GM23248 (cell line): ENCODE results near the gene NBEAL1. TPM values are rescaled to one million over a fixed set of nuclear protein-coding genes. Genes with fewer than 3 reads are reported as not detected.

ENCODE experiments used
- DNase-seq: peaks from one replicate; pipeline ENCODE4 v3.0.0-alpha.2; 2015
- H2AFZ ChIP-seq: fragments of 200-600 bp; sonication (generic); 2 replicates; pipeline ENCODE4 v1.6.1; 2016; ENCODE audit warnings: antibody characterized with exemption
- H3F3A ChIP-seq: fragments of 200-600 bp; sonication (generic); 2 replicates; pipeline ENCODE4 v1.6.1; 2016; ENCODE audit warnings: mild to moderate bottlenecking, antibody characterized with exemption, mixed run types; ENCODE audit not compliant: insufficient read depth
- H3K27ac ChIP-seq: fragments of 200-600 bp; sonication (generic); 2 replicates; pipeline ENCODE4 v1.5.1; 2016; ENCODE audit warnings: mild to moderate bottlenecking
- H3K27me3 ChIP-seq: fragments of 200-600 bp; sonication (generic); replicated peaks from 2 replicates; pipeline ENCODE4 v1.6.1; 2016; ENCODE audit warnings: mild to moderate bottlenecking; ENCODE audit not compliant: insufficient read depth
- H3K36me3 ChIP-seq: fragments of 200-600 bp; sonication (generic); 2 replicates; pipeline ENCODE4 v1.6.1; 2016; ENCODE audit warnings: low read depth, mild to moderate bottlenecking
- H3K4me1 ChIP-seq: fragments of 200-600 bp; sonication (generic); 2 replicates; pipeline ENCODE4 v1.6.1; 2016; ENCODE audit warnings: mild to moderate bottlenecking; ENCODE audit not compliant: insufficient read depth
- H3K4me2 ChIP-seq: fragments of 200-600 bp; sonication (generic); one replicate; pipeline ENCODE4 v1.6.1; 2016; ENCODE audit warnings: mild to moderate bottlenecking; ENCODE audit not compliant: unreplicated experiment
- H3K4me3 ChIP-seq: fragments of 200-600 bp; sonication (generic); 2 replicates; pipeline ENCODE4 v1.5.1; 2016; ENCODE audit warnings: mild to moderate bottlenecking
- H3K79me2 ChIP-seq: fragments of 200-600 bp; sonication (generic); 2 replicates; pipeline ENCODE4 v1.6.1; 2016; ENCODE audit warnings: mild to moderate bottlenecking; ENCODE audit not compliant: insufficient read depth
- H3K9ac ChIP-seq: fragments of 200-600 bp; sonication (generic); 2 replicates; pipeline ENCODE4 v1.6.1; 2016; ENCODE audit warnings: mild to moderate bottlenecking
- H3K9me2 ChIP-seq: fragments of 200-600 bp; sonication (generic); 2 replicates; pipeline ENCODE4 v1.6.1; 2016; ENCODE audit warnings: mixed run types, mild to moderate bottlenecking, moderate library complexity; ENCODE audit not compliant: insufficient read depth
- H3K9me3 ChIP-seq: fragments of 200-600 bp; sonication (generic); one replicate; pipeline ENCODE4 v1.6.1; 2017; ENCODE audit warnings: low read depth
- H4K20me1 ChIP-seq: fragments of 200-600 bp; sonication (generic); 2 replicates; pipeline ENCODE4 v1.6.0; 2016; ENCODE audit not compliant: insufficient read depth
- EZH2 ChIP-seq: fragments of 200-600 bp; sonication (generic); IDR thresholded peaks from 2 replicates; pipeline ENCODE4 v1.6.1; 2018; ENCODE audit warnings: antibody characterized with exemption, mild to moderate bottlenecking; ENCODE audit not compliant: insufficient read depth, poor library complexity, severe bottlenecking
- EZH2phosphoT487 ChIP-seq: fragments of 200-600 bp; sonication (generic); IDR thresholded peaks from 2 replicates; pipeline ENCODE4 v1.6.1; 2018; ENCODE audit warnings: antibody characterized with exemption, moderate library complexity, mild to moderate bottlenecking, low read depth; ENCODE audit not compliant: insufficient read depth
- WGBS, 2 experiments: methylation state at CpG; one replicate each; pipeline ENCODE4 v1.1.6; 2015 to 2017; ENCODE audit warnings: low lambda C conversion rate in 2 of 2, low coverage in 1 of 2; ENCODE audit errors: missing lambda C conversion rate in 2 of 2; 5-methylcytosine and 5-hydroxymethylcytosine counted together
- in situ Hi-C: fragments of 300-500 bp; cut with MboI; formaldehyde crosslinking; loops from 2 replicates; pipeline ENCODE4 v1.15.0; 2020
- polyA plus RNA-seq: library from polyadenylated mRNA; unstranded; fragments of >200 nt; fragmentation: Nextera tagmentation; extraction: Ambion mirVana; gene quantifications from 2 replicates; pipeline ENCODE4 v1.2.1, GENCODE V29; 2016
- total RNA-seq: library from RNA; depleted of rRNA; stranded (reverse); fragments of >200 nt; shearing (Covaris generic); gene quantifications from 2 replicates; pipeline ENCODE4 v1.2.3, GENCODE V29; 2014

Gene NBEAL1
- total and polyA plus RNA-seq, 2 experiments from 2014 or later = 23.6 to 36.0 TPM

DNA sequence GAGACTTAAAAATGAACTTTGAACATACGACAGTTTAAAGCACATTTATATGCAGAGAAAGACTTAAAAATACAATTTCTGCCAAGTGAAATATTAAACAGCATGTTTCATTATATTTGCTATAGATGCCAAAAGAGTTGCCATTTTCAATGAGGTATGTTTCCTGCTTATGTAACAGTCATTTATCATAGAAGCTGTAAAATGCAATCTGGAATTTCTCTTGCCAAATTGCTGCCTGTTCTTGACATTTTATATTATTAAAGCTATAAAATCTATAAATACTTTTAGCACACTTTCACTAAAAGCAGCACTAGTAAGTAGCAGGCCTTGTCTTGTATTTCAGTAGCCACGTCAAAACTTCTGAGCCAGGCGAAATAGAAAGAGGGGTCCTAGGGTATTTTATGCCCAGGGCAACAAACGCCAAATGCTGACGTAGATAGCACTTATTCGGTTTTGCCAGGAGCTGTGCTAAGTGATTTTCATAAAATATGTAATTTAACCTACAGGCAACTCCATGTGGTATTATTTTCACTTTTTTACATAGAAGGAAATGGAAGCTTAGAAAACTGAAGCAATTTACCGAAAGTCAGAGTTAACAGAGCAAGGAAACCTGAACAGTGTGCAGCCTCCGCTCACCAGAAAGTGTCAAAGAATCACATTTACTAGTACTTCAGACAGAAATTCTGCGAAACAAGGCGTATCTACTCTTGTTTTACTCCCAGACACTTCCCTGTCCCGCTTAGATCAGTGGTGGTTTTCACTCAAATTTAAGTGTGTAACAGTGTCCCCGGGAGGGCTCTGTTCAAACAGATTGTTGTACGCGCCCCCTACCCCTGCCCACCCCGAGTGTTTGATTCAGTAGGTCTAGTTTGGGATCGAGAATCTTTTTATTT, 222.9 kb downstream of the NBEAL1 start:
- Histone ChIP-seq H3K4me2 (peak overlapping the region; percentile 92), H3K9me3 (no peaks in the 10 kb centered on the region), H3K4me1 (peaks cover 17% of the 10 kb centered on the region), H3K9me2 (no peaks in the 10 kb centered on the region), H3K27ac (peak overlapping the region; percentile 99; the same call in 1 of the 2 replicates), H3K9ac (peak overlapping the region; percentile 96), H3K27me3 (no peaks in the 10 kb centered on the region), H3K79me2 (peaks cover 32% of the 10 kb centered on the region), H2AFZ (peak overlapping the region; percentile 96), H3K4me3 (peak overlapping the region; percentile 93), H4K20me1 (no peaks in the 10 kb centered on the region), H3F3A (peaks cover 11% of the 10 kb centered on the region), H3K36me3 (no peaks in the 10 kb centered on the region)
- DNase-seq = no peak
- in situ Hi-C loops = no loop called here
- TF ChIP-seq EZH2 (no peak), EZH2phosphoT487 (no peak)
- WGBS, 2 experiments = 88 to 90% methylated on average over 16 of the region's 16 CpGs

DNA sequence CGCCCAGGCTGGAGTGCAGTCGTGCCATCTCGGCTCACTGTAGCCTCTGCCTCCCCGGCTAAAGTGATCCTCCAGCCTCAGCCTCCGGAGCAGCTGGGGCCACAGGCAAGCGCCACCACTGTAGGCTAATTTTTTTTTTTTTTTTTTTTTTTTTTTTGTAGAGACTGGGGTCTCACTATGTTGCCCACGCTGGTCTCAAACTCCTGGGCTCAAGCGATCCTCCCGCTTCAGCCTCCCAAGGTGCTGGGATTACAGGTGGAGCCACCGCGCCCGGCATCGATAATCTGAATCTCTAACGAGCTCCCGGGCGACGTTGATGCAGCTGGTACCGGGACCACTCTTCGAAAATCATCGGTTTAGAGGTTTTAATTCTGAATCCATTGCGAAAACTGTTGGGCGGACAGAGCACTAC, 223.6 kb downstream of the NBEAL1 start:
- Histone ChIP-seq H4K20me1 (no peaks in the 10 kb centered on the region), H3K4me1 (peaks cover 17% of the 10 kb centered on the region), H3F3A (peaks cover 11% of the 10 kb centered on the region), H3K27me3 (no peaks in the 10 kb centered on the region), H3K27ac (peak overlapping the region; percentile 99), H3K4me2 (peak overlapping the region; percentile 92), H3K79me2 (peaks cover 39% of the 10 kb centered on the region), H2AFZ (peak overlapping the region; percentile 96), H3K4me3 (peak overlapping the region; percentile 93), H3K36me3 (no peaks in the 10 kb centered on the region), H3K9me2 (no peaks in the 10 kb centered on the region), H3K9ac (peak overlapping the region; percentile 96), H3K9me3 (no peaks in the 10 kb centered on the region)
- in situ Hi-C loops = no loop called here
- WGBS, 2 experiments = 18 to 19% methylated on average over 22 of the region's 22 CpGs
- TF ChIP-seq EZH2phosphoT487 (no peak), EZH2 (no peak)
- no peak for DNase-seq

DNA sequence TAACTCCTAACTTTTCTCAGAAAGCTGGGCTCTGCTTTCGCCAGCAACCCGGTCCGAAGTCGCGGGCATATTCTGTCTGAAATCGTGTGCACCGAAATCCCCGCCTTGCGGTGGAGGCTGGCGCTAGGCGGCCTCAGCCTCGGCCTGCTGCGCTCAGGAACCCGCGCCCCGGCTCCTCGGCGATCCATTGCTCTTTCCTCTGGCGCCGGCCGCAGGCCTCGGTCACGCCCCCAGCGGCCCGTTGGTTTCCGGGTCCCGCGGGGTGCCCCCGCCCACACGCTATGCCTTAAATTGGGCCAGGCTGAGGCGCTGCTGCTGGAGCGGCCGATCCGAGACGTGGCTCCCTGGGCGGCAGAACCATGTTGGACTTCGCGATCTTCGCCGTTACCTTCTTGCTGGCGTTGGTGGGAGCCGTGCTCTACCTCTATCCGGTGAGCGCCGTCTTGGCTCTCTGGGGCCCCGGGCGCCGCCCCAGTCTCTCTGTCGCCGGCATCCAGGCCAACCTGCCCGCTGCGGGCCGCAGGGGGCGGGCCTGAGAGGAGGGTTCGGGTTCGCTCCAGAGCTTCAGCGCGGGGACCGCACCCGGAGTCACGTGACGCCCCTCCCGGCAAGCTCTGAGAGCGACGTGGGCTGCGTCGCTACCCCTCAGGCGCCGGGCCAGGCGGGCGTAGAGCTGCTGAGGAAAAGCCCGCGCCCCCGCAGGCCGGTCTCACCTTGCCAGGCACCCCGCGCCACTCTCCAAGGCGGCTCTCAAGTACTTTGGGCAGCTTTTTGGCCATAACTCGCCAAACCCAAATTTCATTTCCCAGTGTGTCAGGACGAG, 224.2 kb downstream of the NBEAL1 start, which contains the start of gene CYP20A1:
Gene CYP20A1, plus strand, starts transcription at position 315 of the 823 bp plus-strand sequence. Its CDS starts 45 bp downstream, at position 360.
- Histone ChIP-seq H3K27ac (peak within 1 kb of the TSS; percentile 99), H3K4me3 (peak within 1 kb of the TSS; percentile 93), H4K20me1 (no peaks in the 10 kb centered on the region), H3K4me2 (peak within 1 kb of the TSS; percentile 92), H3K36me3 (no peaks in the 10 kb centered on the region; the same call in 1 of the 2 replicates), H3K9me2 (no peaks in the 10 kb centered on the region), H3F3A (peaks cover 11% of the 10 kb centered on the region), H3K4me1 (peaks cover 17% of the 10 kb centered on the region), H2AFZ (peak within 1 kb of the TSS; percentile 96), H3K79me2 (peaks cover 45% of the 10 kb centered on the region), H3K27me3 (no peaks in the 10 kb centered on the region), H3K9me3 (no peaks in the 10 kb centered on the region), H3K9ac (peak within 1 kb of the TSS; percentile 96)
- WGBS, 2 experiments = 1% methylated on average over 73 to 74 of the region's 80 CpGs
- TF ChIP-seq EZH2phosphoT487 = no peak
- no peak for TF ChIP-seq EZH2
- in situ Hi-C loops = no loop called here
- peak; percentile 99 for DNase-seq

DNA sequence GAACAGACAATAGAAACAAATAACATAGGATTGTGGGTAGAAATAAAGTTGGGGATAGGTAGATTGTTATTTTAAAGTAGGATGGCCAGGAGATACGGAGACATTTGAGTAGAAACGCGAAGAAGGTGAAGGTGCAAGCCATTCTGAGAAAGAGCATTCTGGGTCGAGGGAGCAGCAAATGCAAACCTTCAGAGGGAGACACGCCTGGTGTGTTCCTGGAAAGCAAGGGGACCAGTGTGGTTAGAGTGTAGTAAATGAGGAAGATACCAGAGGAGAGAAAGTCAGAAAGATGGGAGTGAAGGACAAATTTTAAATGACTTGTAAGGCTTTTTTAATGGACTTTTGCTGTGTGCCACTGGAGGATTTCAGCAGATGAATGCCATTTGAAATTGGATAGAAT, 225.8 kb downstream of the NBEAL1 start:
- H2AFZ ChIP-seq = no peak overlapping the region
- peaks cover 60% of the 10 kb centered on the region for H3K79me2 ChIP-seq
- no peaks in the 10 kb centered on the region for H4K20me1 ChIP-seq
- no peaks in the 10 kb centered on the region for H3K9me2 ChIP-seq
- no peaks in the 10 kb centered on the region for H3K9me3 ChIP-seq
- 97 to 98% methylated on average over 5 of the region's 5 CpGs for WGBS, 2 experiments
- H3K36me3 ChIP-seq = peaks cover under 1% of the 10 kb centered on the region; the same call in 1 of the 2 replicates
- in situ Hi-C loops = no loop called here
- H3K4me2 ChIP-seq = peak overlapping the region; percentile 72
- no peak for DNase-seq
- H3K27me3 ChIP-seq = no peaks in the 10 kb centered on the region
- peaks cover 11% of the 10 kb centered on the region for H3F3A ChIP-seq
- H3K4me3 ChIP-seq = peak overlapping the region; percentile 93
- TF ChIP-seq EZH2 (no peak), EZH2phosphoT487 (no peak)
- 0 out of 2 replicates have a peak overlapping the region, but pooled peaks have one; percentile 99 for H3K27ac ChIP-seq
- peaks cover 17% of the 10 kb centered on the region for H3K4me1 ChIP-seq
- H3K9ac ChIP-seq = peak overlapping the region; percentile 96; the same call in 1 of the 2 replicates
